GM12891 (cell line): Measurements from ENCODE around the gene PDE3A.

Source experiments
- DNase-seq: peaks from one replicate; pipeline ENCODE4 v3.0.0; 2011; ENCODE audit warnings: low spot score; ENCODE audit not compliant: insufficient read length
- FAIRE-seq: peaks from 2 replicates; lab custom pipeline; 2011; peaks lifted over from hg19 to GRCh38; lab: Jason Lieb, UNC
- PAX5 ChIP-seq: IDR thresholded peaks from 2 replicates; pipeline ENCODE4 v1.6.1; 2011; ENCODE audit warnings: low read length, moderate library complexity, mild to moderate bottlenecking; ENCODE audit not compliant: insufficient read depth, severe bottlenecking
- POLR2A ChIP-seq: IDR thresholded peaks from 2 replicates; pipeline ENCODE4 v1.6.1; 2011; ENCODE audit warnings: low read depth, low read length, control low read depth
- POLR2AphosphoS5 ChIP-seq: IDR thresholded peaks from 2 replicates; pipeline ENCODE4 v1.6.1; 2011; ENCODE audit warnings: low read depth, low read length, control low read depth
- POU2F2 ChIP-seq: IDR thresholded peaks from 2 replicates; pipeline ENCODE4 v1.6.1; 2011; ENCODE audit warnings: low read depth, mild to moderate bottlenecking, control low read depth, low read length, moderate library complexity
- SPI1 ChIP-seq: IDR thresholded peaks from 2 replicates; pipeline ENCODE4 v1.6.1; 2011; ENCODE audit warnings: low read depth, low read length, control low read depth
- TAF1 ChIP-seq: IDR thresholded peaks from 2 replicates; pipeline ENCODE4 v1.6.1; 2011; ENCODE audit warnings: low read depth, low read length, control low read depth

The PDE3A gene

DNA sequence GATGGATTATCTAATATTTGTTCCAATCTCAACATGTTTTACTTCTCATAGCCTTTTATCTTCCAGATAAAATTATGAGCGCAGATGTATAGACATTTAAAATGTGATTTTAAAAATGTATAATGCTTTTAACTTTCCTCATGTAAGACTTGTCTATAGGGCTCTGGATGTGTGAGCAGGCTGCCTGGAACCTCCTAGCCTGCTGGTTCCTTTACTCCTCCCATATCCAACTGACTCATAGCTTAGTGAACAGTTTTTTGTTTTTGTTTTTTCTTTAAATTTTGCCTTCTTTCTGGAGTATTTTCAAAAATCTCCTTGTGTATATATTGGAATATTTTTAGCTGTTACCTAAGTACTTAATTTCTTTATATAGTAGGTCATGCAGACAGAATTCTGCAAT, 115.4 kb downstream of the PDE3A start:
- DNase-seq (no peak), FAIRE-seq (no peak)
- TF ChIP-seq POLR2AphosphoS5, result no peak
- TF ChIP-seq POU2F2, result no peak
- no peak for TF ChIP-seq SPI1
- TF ChIP-seq TAF1, result no peak
- TF ChIP-seq POLR2A, result no peak
- no peak for TF ChIP-seq PAX5

DNA sequence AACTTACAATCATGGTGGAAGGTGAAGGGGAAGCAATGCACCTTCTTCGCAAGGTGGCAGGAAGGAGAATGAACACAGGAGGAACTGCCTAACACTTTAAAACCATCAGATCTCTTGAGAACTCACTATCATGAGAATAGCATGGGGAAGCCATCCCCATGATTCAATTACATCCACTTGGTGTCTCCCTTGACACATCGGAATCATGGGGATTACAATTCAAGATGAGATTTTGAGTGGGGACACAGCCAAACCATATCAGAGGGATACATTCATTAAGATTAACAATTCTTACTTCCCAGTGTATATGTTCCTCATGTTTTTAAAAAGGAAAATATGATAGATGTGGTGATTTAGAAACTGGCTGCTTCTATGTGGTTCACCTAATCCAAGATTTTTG, 117.9 kb downstream of the PDE3A start:
- TF ChIP-seq POLR2AphosphoS5 (no peak), SPI1 (no peak)
- FAIRE-seq, result no peak
- no peak for DNase-seq

- FAIRE-seq, result no peak
- no peak for DNase-seq
- TF ChIP-seq TAF1 (no peak), PAX5 (no peak), POU2F2 (no peak), POLR2AphosphoS5 (no peak), POLR2A (no peak), SPI1 (no peak)
These were observed 119.2 kb downstream of the PDE3A start for GRCh38 chr12:20487519-20487918.

DNA sequence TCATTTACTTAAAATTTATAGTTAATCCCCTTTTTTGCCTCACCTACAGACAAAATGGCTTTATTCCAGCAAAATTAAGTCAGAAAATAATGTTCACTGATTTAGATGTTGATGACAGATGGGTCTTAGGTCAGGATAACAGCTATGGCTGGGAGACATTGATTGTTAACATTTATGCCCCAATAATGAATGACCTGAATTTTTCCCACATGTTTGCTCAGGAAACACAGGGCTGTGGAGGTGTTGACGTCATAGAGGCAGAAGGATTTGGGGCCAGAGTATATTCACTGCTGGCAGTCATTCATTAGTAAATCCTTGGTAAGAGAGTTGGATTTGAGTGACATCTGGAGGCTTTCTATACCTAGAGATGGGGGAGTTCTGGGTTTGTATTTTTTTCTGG, 121.3 kb downstream of the PDE3A start:
- DNase-seq, result no peak

GRCh38 chr12:20490213-20490612, 121.9 kb downstream of the PDE3A start:
- FAIRE-seq, result no peak
- no peak for TF ChIP-seq POU2F2
- no peak for TF ChIP-seq TAF1
- TF ChIP-seq POLR2A, result no peak
- no peak for TF ChIP-seq POLR2AphosphoS5
- TF ChIP-seq SPI1, result no peak
- no peak for TF ChIP-seq PAX5
- DNase-seq, result no peak

More for the DNA sequence above, 121.3 kb downstream of the PDE3A start:
- TF ChIP-seq PAX5, result no peak
- TF ChIP-seq SPI1, result no peak
- no peak for TF ChIP-seq TAF1
- TF ChIP-seq POU2F2, result no peak
- no peak for TF ChIP-seq POLR2AphosphoS5
- TF ChIP-seq POLR2A, result no peak
- FAIRE-seq, result no peak

DNA sequence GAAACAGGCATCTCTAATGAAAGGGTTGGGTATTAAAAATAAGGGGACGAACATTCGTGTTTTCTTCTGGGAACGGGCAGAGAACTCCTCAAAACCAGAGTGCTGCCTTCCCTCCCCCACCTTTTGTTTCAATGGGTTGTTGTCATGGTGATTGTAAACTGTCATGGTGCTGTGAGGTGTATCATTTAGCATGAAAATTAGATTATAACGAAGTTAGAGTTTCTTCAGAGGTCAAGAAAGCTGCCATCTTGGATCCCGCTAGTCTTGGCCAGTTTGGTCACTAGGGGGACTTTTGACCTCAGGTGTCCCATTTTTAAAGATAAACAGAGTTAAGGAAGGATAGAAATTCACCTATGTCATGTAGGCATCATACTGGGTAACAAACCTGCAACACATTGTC, 123.0 kb downstream of the PDE3A start:
- FAIRE-seq, result no peak
- TF ChIP-seq SPI1 (no peak), PAX5 (no peak), POLR2A (no peak), TAF1 (no peak), POU2F2 (no peak), POLR2AphosphoS5 (no peak)
- DNase-seq, result no peak

GRCh38 chr12:20492251-20492760, 124.0 kb downstream of the PDE3A start:
- FAIRE-seq (no peak), DNase-seq (no peak)

GRCh38 chr12:20493934-20494333, 125.6 kb downstream of the PDE3A start:
- TF ChIP-seq TAF1, result no peak
- TF ChIP-seq POLR2AphosphoS5, result no peak
- TF ChIP-seq PAX5, result no peak
- TF ChIP-seq POLR2A, result no peak
- no peak for TF ChIP-seq POU2F2
- TF ChIP-seq SPI1, result no peak
- no peak for FAIRE-seq
- no peak for DNase-seq

More at GRCh38 chr12:20492251-20492760, 124.0 kb downstream of the PDE3A start:
- TF ChIP-seq PAX5 (no peak), TAF1 (no peak), SPI1 (no peak), POU2F2 (no peak), POLR2AphosphoS5 (no peak), POLR2A (no peak)

GRCh38 chr12:20494851-20495250, 126.5 kb downstream of the PDE3A start:
- DNase-seq, result no peak
- no peak for FAIRE-seq
- TF ChIP-seq POLR2AphosphoS5, result no peak
- no peak for TF ChIP-seq SPI1
- no peak for TF ChIP-seq PAX5
- no peak for TF ChIP-seq POU2F2
- no peak for TF ChIP-seq POLR2A
- TF ChIP-seq TAF1, result no peak

DNA sequence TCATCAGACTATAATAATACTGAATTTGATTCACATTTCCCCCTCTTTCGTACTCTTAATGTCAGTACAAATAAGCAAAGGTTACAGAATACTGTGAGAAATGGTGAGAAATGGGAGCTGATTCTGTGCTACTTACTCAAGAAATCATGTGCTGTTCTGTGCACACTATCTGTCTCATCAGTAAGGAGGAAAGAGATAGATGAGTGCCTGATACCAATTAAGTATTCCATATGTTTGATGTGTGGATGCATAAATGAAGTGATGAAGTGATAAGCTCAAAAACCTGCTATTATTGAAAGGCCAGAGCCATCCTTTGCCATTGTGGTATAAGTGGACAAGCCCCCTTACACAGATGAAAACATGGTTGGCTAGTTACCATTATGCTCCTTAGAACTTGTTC, 127.7 kb downstream of the PDE3A start:
- FAIRE-seq (no peak), DNase-seq (no peak)
- no peak for TF ChIP-seq PAX5
- TF ChIP-seq TAF1, result no peak
- no peak for TF ChIP-seq POU2F2
- no peak for TF ChIP-seq SPI1
- TF ChIP-seq POLR2A, result no peak
- no peak for TF ChIP-seq POLR2AphosphoS5
